ENCODE data around the gene REG3A. TPM values are rescaled to one million over a fixed set of nuclear protein-coding genes. Genes with fewer than 3 reads are reported as not detected.

The REG3A gene
- total RNA-seq, 6 experiments from 2014 or later: 0.66 TPM; not detected in 5

GRCh38 chr2:79112269-79112668 lies 47.3 kb downstream of the REG3A start:
- DNase-seq: no peak
- Histone ChIP-seq H3K4me1 (no peaks in the 10 kb centered on the region), H3K27me3 (no peaks in the 10 kb centered on the region), H3K9me3 (no peaks in the 10 kb centered on the region), H3K27ac (no peak overlapping the region), H3K36me3 (no peaks in the 10 kb centered on the region), H3K4me3 (no peak overlapping the region)
- no peak for ATAC-seq
- TF ChIP-seq, protein P1, sequence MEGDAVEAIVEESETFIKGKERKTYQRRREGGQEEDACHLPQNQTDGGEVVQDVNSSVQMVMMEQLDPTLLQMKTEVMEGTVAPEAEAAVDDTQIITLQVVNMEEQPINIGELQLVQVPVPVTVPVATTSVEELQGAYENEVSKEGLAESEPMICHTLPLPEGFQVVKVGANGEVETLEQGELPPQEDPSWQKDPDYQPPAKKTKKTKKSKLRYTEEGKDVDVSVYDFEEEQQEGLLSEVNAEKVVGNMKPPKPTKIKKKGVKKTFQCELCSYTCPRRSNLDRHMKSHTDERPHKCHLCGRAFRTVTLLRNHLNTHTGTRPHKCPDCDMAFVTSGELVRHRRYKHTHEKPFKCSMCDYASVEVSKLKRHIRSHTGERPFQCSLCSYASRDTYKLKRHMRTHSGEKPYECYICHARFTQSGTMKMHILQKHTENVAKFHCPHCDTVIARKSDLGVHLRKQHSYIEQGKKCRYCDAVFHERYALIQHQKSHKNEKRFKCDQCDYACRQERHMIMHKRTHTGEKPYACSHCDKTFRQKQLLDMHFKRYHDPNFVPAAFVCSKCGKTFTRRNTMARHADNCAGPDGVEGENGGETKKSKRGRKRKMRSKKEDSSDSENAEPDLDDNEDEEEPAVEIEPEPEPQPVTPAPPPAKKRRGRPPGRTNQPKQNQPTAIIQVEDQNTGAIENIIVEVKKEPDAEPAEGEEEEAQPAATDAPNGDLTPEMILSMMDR (IDR thresholded peaks at IDR 0.05): no peak
- TF ChIP-seq POLR2A (IDR thresholded peaks at IDR 0.05): no peak
- WGBS (ENCODE audit: insufficient coverage, low coverage, low lambda C conversion rate, missing lambda C conversion rate): 57% methylated on average over 3 of the region's 3 CpGs
- intact Hi-C loops (cut with DNase I): no loop called here

Other genes starting within 250 kb of the REG3A start
- not detected for gene REG3G, start 134.1 kb downstream of the REG3A start, total RNA-seq
- not detected for gene REG1B, start 71.8 kb downstream of the REG3A start, total RNA-seq
- gene REG1A, start 39.3 kb downstream of the REG3A start, total RNA-seq: 1 to 10 TPM in 2 of 6 experiments, under 1 TPM in 3, not detected in 1; 0.40 to 1.2 (median 0.61) TPM

Measured in right lobe of liver (tissue), 6 donors.